NCI-H1105 treated with DMSO at 0.1 percent for 48 hours (cell line): ENCODE results near the gene MCIDAS.

ENCODE experiments used
- DNase-seq: peaks from one replicate; lab custom pipeline; 2025; lab: John Stamatoyannopoulos, UW

Gene MCIDAS

GRCh38 chr5:55226934-55227663 lies at the start of gene MCIDAS:
Gene MCIDAS (minus strand): TSS chr5:55227315. CDS start chr5:55227138, 177 bp downstream.
- DNase-seq: peak; percentile 28

- DNase-seq: no peak
Observed at GRCh38 chr5:55276771-55277170, 49.7 kb upstream of the MCIDAS start.

GRCh38 chr5:55258339-55258738 lies 31.2 kb upstream of the MCIDAS start:
- DNase-seq: no peak

DNA sequence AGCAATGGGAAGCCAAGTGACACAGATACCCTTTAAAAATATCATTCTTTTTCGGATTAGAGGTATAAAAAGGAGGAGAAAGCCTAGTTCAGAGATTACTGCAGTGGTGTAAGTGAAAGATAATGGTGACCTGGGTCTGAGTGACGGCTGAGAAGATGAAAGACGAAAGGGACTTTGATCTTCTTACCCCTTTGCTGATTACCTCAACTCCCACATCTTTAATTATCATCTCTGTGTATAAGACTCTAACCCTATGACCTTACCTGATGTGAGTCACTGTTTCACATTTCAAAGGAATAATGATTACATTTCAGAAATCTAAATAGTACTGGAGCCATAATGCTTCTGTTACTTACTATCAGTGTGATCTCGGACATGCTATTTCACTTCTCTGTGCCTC lies 27.7 kb upstream of the MCIDAS start:
- no peak for DNase-seq

- DNase-seq: no peak
Observed at GRCh38 chr5:55250064-55250463, 22.9 kb upstream of the MCIDAS start.

DNA sequence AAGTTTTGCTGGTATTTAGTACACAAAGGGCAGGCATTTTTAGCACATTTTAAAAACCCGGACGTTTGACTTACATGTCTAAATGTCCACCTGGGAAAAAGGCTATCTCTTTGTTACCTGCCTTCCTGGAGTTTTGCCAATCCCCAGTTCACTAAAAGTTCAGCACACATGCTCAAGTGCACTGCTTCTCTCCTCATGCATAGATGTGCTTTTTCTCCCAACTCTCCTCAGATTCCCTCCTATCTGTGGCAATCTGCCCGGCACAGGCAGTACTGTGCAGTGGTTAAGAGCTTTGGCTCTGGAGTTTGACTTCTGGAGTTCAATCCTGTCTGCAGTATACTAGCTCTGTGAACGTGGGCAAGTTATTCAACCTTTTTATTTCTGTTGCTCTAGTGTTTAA lies 14.6 kb upstream of the MCIDAS start:
- DNase-seq: peak; percentile 53

DNA sequence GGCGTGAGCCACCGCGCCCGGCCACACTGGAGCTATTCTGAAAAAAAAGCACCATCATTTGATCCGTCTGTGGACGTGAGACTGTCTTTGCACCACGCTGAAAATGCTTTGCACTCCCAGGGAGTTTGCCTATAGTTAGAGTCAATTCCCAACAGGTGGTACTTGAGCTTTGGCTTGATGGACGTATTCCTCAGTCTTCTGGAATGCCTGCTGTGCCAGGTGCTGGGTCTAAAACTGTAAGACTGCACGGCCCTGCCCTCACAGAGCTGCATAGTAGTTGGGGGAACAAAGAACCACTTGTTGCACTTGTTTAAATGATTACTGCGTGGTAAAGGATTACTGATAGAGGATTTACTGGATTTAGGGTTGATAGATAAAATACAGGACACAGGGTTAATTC lies 9.7 kb upstream of the MCIDAS start:
- DNase-seq: no peak

DNA sequence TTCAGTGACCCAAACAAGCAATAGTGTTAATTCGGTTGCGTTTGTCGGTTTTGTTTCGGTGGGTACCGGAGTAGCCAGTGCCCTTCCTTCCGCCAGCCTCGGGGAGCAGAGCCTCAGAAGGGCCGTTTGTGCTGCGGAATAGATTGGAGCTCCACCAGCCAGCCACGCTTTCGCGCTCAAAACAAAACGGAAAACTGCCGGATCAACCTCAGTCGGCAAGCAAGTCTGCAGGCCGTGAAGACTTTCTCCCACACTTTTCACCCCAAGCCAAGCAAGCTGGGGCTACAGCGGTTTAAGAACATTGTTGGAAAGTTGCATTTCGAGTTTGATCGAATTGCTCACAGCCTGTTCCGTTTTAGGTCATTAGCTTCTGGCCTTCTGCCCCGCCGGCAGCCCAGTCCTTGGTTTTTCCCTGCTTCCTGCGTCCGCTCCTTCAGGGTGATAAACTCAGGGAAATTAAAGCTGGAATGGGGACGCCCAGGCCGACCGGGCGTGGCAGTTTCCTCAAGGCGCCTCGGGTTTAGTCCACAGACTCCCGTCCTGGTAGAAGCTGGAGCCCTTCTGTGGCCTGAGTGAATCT lies 7.1 kb upstream of the MCIDAS start:
- DNase-seq: peak; percentile 44

DNA sequence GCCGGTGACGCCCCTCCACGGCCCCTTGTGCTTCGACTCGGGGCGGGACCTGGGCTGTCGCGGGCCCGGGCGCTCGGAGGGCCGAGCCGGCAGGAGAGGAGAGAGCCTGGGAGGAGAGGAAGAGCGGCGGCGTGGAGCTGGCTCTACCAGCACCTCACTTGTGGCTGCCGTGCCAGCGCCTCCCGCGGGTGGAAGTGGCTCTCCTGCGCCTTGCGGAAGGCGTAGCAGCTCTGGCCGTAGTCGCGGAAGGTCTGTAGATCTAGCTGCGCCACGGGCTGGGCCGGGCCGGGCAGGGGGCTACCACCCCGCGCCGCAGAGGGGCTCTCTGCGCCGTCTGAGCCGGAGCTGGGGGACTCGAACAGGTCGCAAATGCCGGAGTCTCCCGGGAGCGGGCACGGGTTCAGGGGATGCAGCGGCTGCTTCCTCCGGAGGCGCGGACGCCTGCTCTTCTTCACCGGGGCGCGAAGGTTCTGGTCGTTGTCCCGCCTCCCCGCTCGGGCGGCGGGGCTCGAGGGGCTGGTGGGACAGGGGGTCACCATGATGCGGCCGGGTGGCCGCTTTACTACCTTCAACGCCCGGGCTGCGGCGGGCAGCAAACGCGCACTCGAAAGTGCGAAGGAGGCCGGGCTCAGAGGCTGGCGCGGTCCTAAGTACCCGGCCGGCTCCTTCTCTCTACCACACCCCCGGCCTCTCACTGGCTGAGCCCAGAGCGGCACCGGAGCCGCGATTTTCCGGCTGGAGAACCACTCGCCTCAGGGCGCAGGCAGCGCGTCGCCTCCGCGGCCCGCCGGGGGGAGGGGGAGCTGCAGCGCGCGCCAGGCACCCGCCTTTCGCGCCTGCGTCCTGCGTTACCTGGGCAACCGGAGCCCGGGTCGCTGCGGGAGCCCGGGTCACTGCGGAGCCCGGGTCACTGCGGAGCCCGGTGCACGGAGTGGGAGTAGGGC lies 6.1 kb upstream of the MCIDAS start, which contains the start of gene CCNO:
TSS of gene CCNO (minus strand) at position 624 of the 944 bp plus-strand sequence. CDS start at position 539, 85 bp downstream.
- DNase-seq: peak; percentile 76

- peak; percentile 50 for DNase-seq
Observed at GRCh38 chr5:55232271-55232984, 5.3 kb upstream of the MCIDAS start.

GRCh38 chr5:55231919-55232270 lies 4.8 kb upstream of the MCIDAS start:
- no peak for DNase-seq

- DNase-seq: peak; percentile 40
Observed at GRCh38 chr5:55231029-55231918, 4.2 kb upstream of the MCIDAS start.

- DNase-seq: no peak
Observed at GRCh38 chr5:55230086-55230629, 3.0 kb upstream of the MCIDAS start.

DNA sequence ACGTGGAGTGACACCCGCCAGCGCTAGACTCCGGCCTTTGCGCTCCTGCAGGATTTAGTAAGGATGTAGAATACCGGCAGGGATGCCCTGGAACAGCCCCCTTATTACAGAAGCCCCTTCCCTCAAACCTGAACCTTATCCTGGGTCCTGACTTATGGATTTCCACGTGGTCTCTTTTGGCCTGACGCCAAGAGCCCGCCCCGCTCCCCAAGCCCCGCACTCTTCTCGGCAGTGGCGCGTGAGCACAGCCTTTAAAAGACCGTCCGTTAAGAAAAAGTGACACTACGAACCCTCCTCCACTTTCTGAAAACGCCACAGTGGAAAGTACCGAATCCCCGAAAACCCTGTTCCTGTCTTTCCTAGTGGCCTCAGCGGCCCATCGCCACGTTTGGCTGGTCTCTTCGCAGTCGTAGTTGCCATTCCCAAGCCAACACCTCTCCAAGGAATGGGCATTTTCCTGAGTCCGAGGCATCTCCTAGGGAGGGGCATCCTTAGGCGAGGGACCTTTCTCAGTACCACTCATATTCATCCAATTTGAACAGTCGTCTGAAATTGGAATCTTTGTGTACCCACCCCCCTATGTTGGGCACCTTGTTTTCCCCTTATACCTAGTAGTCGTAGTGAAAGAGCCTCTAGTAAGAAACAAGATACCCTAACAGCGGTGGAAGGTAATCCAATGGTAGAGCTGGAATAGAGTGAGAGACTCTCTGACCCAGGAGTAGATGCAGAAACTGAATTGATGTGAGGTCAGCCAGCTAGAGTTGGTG lies 732 bp upstream of the MCIDAS start:
- DNase-seq: peak; percentile 28

DNA sequence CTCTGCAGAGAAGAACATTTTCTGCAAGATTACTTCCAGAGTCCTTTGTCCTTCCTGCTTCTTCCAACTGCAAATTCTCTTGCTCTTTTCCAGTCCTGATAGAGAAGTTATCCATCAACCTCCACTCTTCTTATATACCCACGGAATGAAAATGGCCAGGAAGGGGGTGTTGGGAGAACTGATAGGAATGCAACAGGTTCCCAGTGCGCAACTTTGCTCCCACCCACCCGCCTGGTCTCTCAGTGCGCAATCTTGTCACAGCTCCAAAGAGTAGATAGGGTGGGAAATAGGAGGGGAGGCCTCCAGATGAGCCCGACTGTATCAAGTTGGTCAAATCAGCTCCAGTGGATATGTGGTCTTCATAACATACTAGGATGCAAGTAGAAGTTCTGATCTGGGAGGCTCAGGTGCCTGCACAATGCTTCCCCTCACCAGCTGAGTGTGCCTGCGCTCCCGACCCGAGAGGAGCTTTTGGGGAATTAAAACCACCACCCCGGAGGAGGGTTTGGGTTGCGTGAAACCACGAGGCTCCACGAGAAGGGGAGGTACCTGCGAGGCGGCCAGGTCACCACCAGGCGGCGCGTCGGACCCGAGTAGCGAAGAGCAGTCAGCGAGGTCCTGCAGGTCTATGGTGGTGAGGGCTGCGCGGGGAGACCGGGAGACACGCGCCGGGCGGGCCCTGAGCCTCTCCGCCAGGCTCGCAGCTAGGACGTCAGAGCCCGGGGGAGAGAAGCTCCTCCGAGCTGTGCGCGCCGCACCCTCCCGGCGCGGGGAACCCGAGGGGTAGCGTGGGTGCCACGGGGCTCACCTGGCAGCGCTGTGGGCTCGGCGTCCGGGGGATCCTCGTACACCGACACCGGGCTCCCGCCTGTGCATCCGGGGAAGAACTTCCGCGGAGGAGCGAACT lies 835 bp downstream of the MCIDAS start:
- DNase-seq: peak; percentile 73

- DNase-seq: no peak
Observed at GRCh38 chr5:55225346-55225745, 1.8 kb downstream of the MCIDAS start.

GRCh38 chr5:55223812-55224240 lies 3.3 kb downstream of the MCIDAS start:
- DNase-seq: no peak

- no peak for DNase-seq
Observed at GRCh38 chr5:55222985-55223811, 3.9 kb downstream of the MCIDAS start.
